ENCODE results near the gene LRAT.

LRAT gene

GRCh38 chr4:154779362-154779947, 35.7 kb downstream of the LRAT start:
- no peak for DNase-seq

DNA sequence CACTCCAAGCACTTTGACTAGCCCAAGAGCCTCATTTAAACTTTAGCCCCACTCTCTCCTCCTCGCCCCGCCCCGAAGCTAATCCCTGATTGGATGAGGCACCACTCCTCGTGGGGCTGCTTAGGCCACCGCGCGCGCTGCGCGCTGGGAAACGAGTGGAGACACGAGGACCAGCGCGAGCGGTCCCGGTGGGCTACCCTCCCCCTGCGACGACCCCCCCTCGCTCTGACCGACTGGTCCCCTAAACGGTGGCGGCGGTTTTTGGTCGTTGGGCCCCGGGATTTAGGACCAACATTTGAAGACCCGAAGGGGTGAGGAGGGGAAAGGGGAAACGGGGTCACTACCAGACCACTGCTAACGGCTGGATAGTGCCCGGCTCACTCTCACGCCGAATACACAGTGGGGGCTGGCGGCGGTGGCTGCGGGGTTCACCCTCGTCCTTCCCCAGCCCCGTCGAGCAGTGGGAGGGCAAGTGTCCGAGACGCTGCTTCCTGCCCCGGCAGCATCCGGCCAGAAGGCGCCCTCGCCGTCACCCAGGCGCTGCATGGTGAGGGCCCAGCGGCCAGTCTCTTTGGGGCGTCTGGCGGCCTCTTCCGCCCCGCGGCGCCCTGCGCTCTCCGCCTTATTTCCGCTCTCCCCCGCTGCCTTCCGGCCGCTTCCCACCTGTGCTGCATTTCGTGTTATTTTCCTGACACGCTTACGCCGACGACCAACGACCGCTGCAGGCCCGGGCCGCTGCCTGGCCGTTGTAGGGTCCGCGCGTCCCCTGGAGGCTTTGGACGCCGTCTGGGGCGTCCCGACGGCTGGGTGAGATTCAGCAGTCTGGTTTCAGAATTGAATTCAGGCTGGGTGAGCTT, 37.6 kb downstream of the LRAT start, which contains the start of gene RBM46:
TSS of gene RBM46 (plus strand) at position 147 of the 857 bp plus-strand sequence. CDS start 15,481 bp downstream, outside the sequence.
- no peak for DNase-seq

DNA sequence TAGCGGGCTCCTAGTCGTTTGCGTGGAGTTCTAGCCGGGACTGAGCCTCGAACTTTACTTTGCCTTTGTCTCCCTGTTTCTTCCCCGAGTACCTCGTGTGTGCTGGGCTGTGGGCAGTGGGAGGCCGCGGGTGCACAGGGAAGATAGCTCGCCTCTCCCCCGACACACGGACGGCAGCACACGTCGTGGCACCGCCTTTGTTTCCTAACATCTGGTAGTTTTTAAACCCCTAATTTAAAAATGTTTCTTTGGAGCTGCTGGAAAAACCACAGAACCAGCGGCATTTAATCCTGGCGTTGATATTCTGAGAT, 38.1 kb downstream of the LRAT start:
- no peak for DNase-seq
